Prostate gland (tissue), 2 donors: ENCODE measurements around the gene FXYD6. TPM values are rescaled to one million over a fixed set of nuclear protein-coding genes. Genes with fewer than 3 reads are reported as not detected.

Experiments
- DNase-seq: peaks from one replicate; pipeline ENCODE4 v3.0.0-alpha.2; 2019; ENCODE audit warnings: low spot score
- H3K27ac ChIP-seq, 2 donors: fragments of 200-600 bp; sonication (generic); 2 replicates each; pipeline ENCODE4 v1.5.1; 2017 to 2019
- H3K27me3 ChIP-seq: fragments of 200-600 bp; sonication (generic); replicated peaks from 2 replicates; pipeline ENCODE4 v1.5.1; 2019; ENCODE audit not compliant: insufficient read depth
- H3K36me3 ChIP-seq, 2 donors: fragments of 200-600 bp; sonication (generic); 1 replicate in 1 of 2; 2 replicates in 1 of 2; pipeline versions ENCODE4 v1.5.1 to v1.8.1; 2017 to 2019
- H3K4me1 ChIP-seq: fragments of 200-600 bp; sonication (generic); replicated peaks from 2 replicates; pipeline ENCODE4 v1.5.1; 2019
- H3K4me3 ChIP-seq, 2 donors: fragments of 200-600 bp; sonication (generic); 2 replicates each; pipeline ENCODE4 v1.5.1; 2017 to 2019
- H3K9me3 ChIP-seq: fragments of 200-600 bp; sonication (generic); 2 replicates; pipeline ENCODE4 v1.5.1; 2017
- POLR2A ChIP-seq: fragments of 450-650 bp; IDR thresholded peaks from one replicate; pipeline ENCODE4 v1.6.1; 2016; ENCODE audit warnings: antibody characterized with exemption, mild to moderate bottlenecking
- POLR2AphosphoS5 ChIP-seq: sonication (generic); formaldehyde crosslinking; IDR thresholded peaks from one replicate; pipeline ENCODE4 v1.6.1; 2017; ENCODE audit warnings: antibody characterized with exemption
- WGBS: methylation state at CpG from one replicate; pipeline ENCODE4 v1.1.5; 2018; 5-methylcytosine and 5-hydroxymethylcytosine counted together
- intact Hi-C: fragments of 100-400 bp; cut with DNase I; formaldehyde crosslinking; loops from one replicate; pipeline ENCODE4 v1.14.2; 2022
- total RNA-seq, 2 donors: library from RNA; depleted of rRNA; stranded (reverse); fragments of >200 nt; gene quantifications; one replicate each; pipeline ENCODE4 v1.1.0, GENCODE V29; 2016
- TF ChIP-seq, protein P1 (sequence below), 4 experiments: fragments of 200-600 bp in 2 of 4; fragments of 450-650 bp in 2 of 4; sonication (generic) in 2 of 4; IDR thresholded peaks; 1 replicate in 3 of 4; 2 replicates in 1 of 4; pipeline ENCODE4 v1.5.1; 2016 to 2019; ENCODE audit warnings: antibody characterized with exemption in 4 of 4, mild to moderate bottlenecking in 2 of 4, moderate library complexity in 2 of 4

Gene FXYD6
- total RNA-seq, 2 donors from 2014 or later: 29.6 to 366 TPM

DNA sequence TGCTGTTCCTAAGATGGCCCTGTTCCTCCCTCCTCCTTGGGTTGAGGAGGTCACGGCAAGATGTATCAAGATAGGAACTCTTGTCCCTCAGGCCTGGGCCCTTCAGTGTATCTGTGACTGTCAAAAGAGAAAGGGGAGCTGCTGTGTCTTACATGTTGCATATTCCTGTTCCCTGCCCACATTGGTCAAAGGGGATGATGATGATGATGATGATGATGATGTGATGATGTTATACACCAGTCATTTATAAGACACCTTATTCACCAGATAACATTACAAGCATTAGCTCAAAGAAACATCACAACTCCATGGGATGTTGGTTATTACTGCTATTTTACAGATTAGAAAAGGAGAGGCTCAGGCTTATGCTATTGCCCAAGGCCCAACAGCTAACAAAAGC, 13.7 kb downstream of the FXYD6 start:
- Histone ChIP-seq H3K36me3 (no peaks in the 10 kb centered on the region), H3K9me3 (no peaks in the 10 kb centered on the region), H3K27me3 (no peaks in the 10 kb centered on the region), H3K4me1 (no peaks in the 10 kb centered on the region), H3K4me3 (no peak overlapping the region), H3K27ac (peak overlapping the region in 1 of 2 donors; percentile 39)
- DNase-seq: no peak
- TF ChIP-seq, protein P1, sequence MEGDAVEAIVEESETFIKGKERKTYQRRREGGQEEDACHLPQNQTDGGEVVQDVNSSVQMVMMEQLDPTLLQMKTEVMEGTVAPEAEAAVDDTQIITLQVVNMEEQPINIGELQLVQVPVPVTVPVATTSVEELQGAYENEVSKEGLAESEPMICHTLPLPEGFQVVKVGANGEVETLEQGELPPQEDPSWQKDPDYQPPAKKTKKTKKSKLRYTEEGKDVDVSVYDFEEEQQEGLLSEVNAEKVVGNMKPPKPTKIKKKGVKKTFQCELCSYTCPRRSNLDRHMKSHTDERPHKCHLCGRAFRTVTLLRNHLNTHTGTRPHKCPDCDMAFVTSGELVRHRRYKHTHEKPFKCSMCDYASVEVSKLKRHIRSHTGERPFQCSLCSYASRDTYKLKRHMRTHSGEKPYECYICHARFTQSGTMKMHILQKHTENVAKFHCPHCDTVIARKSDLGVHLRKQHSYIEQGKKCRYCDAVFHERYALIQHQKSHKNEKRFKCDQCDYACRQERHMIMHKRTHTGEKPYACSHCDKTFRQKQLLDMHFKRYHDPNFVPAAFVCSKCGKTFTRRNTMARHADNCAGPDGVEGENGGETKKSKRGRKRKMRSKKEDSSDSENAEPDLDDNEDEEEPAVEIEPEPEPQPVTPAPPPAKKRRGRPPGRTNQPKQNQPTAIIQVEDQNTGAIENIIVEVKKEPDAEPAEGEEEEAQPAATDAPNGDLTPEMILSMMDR (IDR thresholded peaks at IDR 0.05): no peak
- TF ChIP-seq POLR2A (no peak), POLR2AphosphoS5 (no peak)
- intact Hi-C loops: no loop called here
- 92% methylated on average over 1 of the region's 1 CpG for WGBS

DNA sequence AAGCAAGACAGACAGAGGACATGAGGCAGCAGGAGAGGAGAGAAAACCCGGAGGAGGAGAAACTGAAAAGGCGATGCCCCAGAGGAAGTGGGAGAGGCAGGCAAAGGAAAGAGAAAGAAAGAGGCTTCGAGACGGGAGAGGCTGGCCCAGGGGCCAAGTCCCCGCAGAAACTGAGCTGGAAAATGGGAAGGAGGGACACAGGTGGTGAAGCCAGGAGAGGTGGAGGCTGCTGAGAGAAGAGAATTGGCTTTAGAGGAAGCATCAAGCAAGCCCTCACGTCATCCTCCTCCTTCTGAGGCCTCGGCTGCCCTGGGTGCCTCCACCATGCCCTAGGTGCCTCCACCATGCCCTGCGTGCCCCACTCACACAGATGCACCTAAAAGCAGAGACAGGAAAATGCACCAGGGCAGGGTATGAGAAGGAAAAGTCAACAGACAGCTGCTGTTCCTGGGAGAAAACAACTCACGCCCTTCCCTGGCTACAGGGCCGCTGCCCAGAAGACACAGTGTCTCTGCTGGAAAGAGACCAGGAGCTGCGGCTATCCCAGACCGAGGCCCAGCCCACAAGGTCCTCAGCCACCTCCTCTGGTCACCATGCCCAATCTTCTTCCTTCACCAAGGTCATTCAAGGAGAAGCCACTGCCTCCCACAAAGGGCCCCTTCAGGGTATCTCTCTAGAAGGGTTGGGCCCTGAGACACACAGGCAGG, 14.3 kb downstream of the FXYD6 start:
- Histone ChIP-seq H3K27ac (peak overlapping the region; percentile 8 to 39), H3K9me3 (no peaks in the 10 kb centered on the region), H3K4me3 (no peak overlapping the region), H3K4me1 (no peaks in the 10 kb centered on the region), H3K27me3 (no peaks in the 10 kb centered on the region), H3K36me3 (no peaks in the 10 kb centered on the region)
- no peak for DNase-seq
- intact Hi-C loops: no loop called here
- TF ChIP-seq POLR2A: no peak
- TF ChIP-seq, protein P1 (IDR thresholded peaks at IDR 0.05): no peak
- no peak for TF ChIP-seq POLR2AphosphoS5
- 50% methylated on average over 12 of the region's 12 CpGs for WGBS

DNA sequence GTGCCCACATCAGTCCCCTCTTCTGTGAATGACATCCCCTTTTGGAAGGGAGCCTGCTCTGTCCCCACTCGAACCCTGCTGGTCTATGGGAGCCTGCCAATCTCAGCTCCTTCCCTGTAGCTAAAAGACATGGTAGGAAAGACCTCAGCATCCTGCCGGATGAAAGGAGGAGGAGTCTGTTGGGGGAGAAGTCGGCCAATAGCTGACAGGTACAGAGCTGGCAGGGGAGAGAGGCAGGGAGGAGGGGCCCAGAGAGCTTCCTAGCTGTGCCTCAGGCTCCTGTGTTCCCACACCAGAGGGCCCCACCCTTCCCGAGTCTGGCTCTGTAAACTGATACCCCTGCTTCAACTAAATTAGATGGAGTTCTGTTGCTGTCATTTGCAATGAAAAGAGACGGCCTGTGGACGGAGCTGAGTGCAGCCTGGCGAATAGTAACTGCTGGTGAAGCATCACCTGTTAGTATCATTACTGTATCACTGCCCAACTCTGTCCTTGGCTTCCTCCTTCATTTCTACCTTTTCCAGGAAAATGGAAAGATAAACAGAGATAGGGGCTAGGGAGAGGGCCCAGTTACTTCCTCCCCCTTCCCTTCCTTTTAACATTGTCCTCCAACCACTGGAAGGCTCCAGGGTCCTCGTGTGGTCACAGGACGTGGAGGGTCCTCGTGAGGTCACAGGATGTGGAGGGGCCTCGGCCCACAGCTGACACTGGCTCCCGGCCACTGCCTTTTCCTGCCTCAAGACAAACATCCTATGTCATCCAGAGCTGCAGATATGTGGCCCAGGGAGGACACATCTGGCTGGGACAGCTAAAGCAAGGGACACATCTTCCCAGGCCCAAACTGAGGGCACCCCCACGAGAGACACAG, 15.1 kb downstream of the FXYD6 start:
- TF ChIP-seq POLR2A (no peak), POLR2AphosphoS5 (no peak)
- TF ChIP-seq, protein P1 (IDR thresholded peaks at IDR 0.05): no peak
- H3K9me3 ChIP-seq: no peaks in the 10 kb centered on the region
- no peak for DNase-seq
- H3K27me3 ChIP-seq: no peaks in the 10 kb centered on the region
- WGBS: 44% methylated on average over 13 of the region's 13 CpGs
- no peak overlapping the region for H3K4me3 ChIP-seq
- no peaks in the 10 kb centered on the region for H3K36me3 ChIP-seq
- H3K27ac ChIP-seq: peak overlapping the region; percentile 8 to 39
- intact Hi-C loops: no loop called here
- H3K4me1 ChIP-seq: no peaks in the 10 kb centered on the region

- intact Hi-C loops: no loop called here
- Histone ChIP-seq H3K27me3 (no peaks in the 10 kb centered on the region), H3K36me3 (no peaks in the 10 kb centered on the region), H3K4me3 (no peak overlapping the region), H3K27ac (no peak overlapping the region), H3K9me3 (no peaks in the 10 kb centered on the region), H3K4me1 (no peaks in the 10 kb centered on the region)
- WGBS: 77% methylated on average over 6 of the region's 6 CpGs
- DNase-seq: no peak
- TF ChIP-seq POLR2A: no peak
Measured at GRCh38 chr11:117860139-117860538, 16.3 kb downstream of the FXYD6 start.

- Histone ChIP-seq H3K36me3 (no peaks in the 10 kb centered on the region), H3K9me3 (no peaks in the 10 kb centered on the region), H3K27ac (no peak overlapping the region), H3K4me1 (no peaks in the 10 kb centered on the region), H3K27me3 (no peaks in the 10 kb centered on the region), H3K4me3 (no peak overlapping the region)
- no peak for TF ChIP-seq POLR2AphosphoS5
- WGBS: 68% methylated on average over 9 of the region's 9 CpGs
- DNase-seq: no peak
- intact Hi-C loops: no loop called here
Measured at GRCh38 chr11:117859488-117860112, 16.9 kb downstream of the FXYD6 start.
